GM12874 (cell line): ENCODE measurements around the gene PEDS1.

ENCODE experiments used
- TF ChIP-seq, protein P1 (sequence below): IDR thresholded peaks from 2 replicates; pipeline ENCODE4 v1.5.1; 2011; ENCODE audit warnings: low read depth, mild to moderate bottlenecking, control low read depth, low read length, moderate library complexity; ENCODE audit not compliant: insufficient read depth

The PEDS1 gene

DNA sequence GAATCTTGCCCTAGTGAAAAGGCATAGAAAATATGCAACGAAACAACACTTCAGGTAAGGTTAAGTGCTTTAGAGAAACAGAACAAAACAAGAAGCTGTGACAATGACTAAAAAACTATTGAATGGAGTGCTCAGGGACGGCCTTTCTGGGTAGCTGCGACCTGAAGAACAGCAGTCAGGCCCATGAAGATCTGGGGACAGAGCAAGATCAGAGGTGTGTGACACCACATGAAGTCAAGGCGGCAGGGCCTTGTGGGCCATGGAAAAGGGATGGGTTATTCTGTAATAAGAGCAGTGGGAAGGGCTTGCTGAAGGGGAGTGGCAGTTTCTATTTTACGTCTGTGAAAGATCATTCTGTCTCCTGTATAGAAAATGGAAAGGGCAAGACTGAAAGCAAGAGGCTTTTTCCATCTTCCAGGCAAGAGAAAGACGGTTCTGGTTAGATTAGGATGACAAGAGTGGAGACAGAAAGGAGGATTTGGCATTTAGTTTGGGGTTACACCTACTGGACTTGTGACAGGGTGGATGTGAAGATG, 45.7 kb downstream of the PEDS1 start:
- TF ChIP-seq, protein P1, sequence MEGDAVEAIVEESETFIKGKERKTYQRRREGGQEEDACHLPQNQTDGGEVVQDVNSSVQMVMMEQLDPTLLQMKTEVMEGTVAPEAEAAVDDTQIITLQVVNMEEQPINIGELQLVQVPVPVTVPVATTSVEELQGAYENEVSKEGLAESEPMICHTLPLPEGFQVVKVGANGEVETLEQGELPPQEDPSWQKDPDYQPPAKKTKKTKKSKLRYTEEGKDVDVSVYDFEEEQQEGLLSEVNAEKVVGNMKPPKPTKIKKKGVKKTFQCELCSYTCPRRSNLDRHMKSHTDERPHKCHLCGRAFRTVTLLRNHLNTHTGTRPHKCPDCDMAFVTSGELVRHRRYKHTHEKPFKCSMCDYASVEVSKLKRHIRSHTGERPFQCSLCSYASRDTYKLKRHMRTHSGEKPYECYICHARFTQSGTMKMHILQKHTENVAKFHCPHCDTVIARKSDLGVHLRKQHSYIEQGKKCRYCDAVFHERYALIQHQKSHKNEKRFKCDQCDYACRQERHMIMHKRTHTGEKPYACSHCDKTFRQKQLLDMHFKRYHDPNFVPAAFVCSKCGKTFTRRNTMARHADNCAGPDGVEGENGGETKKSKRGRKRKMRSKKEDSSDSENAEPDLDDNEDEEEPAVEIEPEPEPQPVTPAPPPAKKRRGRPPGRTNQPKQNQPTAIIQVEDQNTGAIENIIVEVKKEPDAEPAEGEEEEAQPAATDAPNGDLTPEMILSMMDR, result no peak

DNA sequence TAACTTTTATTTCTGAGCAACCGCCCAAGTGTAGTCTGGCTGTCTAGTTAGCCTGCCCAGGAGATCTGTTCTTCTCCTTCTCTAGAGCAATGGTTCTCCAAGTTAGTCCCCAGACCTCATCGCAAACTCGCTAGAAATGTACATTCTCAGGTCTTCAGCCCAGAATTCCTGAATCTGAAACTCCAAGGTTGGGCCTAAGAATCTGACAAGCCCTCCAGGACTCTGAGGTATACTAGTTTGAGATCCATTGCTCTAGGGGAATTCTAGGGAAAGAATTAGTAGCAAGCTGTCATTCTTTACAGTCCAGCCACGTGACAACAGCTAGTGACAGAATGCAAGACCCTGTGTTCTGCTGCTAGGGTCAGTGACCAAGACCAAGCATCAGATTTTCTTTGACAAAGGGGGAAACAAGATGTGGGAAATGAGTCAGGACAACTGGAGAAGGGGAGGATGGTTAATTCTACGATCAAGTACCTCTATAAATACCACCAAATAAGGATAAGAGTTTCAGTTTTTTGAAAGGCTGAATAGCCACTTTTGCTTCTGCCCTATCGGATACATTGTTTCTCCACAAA, 46.4 kb downstream of the PEDS1 start:
- TF ChIP-seq, protein P1, result no peak
